BJ (cell line): ENCODE results near the gene SLC24A4. TPM values are rescaled to one million over a fixed set of nuclear protein-coding genes. Genes with fewer than 3 reads are reported as not detected.

ENCODE experiments used
- CTCF ChIA-PET: fragments of 350-600 bp; formaldehyde crosslinking; extraction: SDS; loops from one replicate; lab custom pipeline; 2021; ENCODE audit warnings: antibody characterized with exemption, inconsistent platforms; lab: Yijun Ruan, JAX
- POLR2A ChIA-PET: fragments of 300-600 bp; sonication (Branson Sonifier 250); formaldehyde crosslinking; extraction: SDS; loops from one replicate; lab custom pipeline; 2021; ENCODE audit warnings: antibody characterized with exemption; lab: Charles Lee
- DNase-seq: peaks from one replicate; pipeline ENCODE4 v3.0.0-alpha.2; 2011; ENCODE audit warnings: low read depth
- H3K27me3 ChIP-seq: 2 replicates; pipeline ENCODE4 v1.6.0; 2011; ENCODE audit warnings: low read length; ENCODE audit not compliant: control insufficient read depth, insufficient read depth
- H3K36me3 ChIP-seq: 2 replicates; pipeline ENCODE4 v1.5.1; 2011; ENCODE audit warnings: low read length; ENCODE audit not compliant: control insufficient read depth, insufficient read depth
- H3K4me3 ChIP-seq: 2 replicates; pipeline ENCODE4 v1.5.1; 2011; ENCODE audit warnings: low read depth, mild to moderate bottlenecking, control low read depth, low read length
- polyA plus RNA-seq: library from polyadenylated mRNA; depleted of rRNA; stranded (reverse); fragments of >200 nt; gene quantifications from 2 replicates; pipeline ENCODE4 v1.2.3, GENCODE V29; 2011
- TF ChIP-seq, protein P1 (sequence below): IDR thresholded peaks from 2 replicates; pipeline ENCODE4 v1.5.1; 2011; ENCODE audit warnings: low read depth, mild to moderate bottlenecking, control low read depth, inconsistent platforms, low read length, moderate library complexity; ENCODE audit not compliant: insufficient read depth

SLC24A4 gene
- polyA plus RNA-seq, 1 experiment: not detected

DNA sequence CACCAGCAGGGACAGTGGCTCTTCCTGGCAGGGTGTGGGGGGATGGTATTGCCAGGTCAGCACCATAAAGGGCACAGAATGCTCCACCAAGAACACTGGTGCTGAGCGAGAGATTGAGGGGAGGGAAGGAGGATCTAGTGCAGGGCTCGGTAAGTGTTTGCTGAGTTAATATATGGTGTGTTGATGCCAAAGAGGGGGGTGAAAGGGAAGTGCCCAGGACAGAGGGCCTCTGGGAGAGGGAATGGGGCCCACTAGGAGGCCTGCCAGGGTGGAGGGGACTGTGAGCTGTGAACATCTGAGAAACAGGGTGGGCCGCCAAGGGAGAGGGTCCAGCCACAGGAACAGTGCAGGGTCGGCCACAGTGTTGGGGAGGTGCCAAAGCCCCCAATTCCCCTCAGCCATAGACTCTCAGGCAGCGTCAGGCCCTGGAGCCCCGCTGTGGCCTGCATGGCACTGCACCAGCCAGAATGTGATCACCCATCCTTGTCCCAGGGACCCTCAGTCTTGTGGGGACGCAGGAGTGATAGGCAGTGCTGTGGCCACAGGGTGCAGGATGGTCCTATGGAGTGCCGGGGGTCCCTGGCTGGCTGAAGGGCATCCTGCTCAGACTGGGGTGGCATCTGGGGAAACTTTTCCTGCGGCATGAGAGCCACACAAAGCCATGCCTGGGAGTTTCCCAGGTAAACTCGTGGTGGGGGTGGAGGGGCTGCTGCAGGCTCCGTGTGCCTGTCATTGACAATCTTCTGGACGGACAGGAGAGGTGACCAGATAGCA lies 202.5 kb downstream of the SLC24A4 start:
- H3K27me3 ChIP-seq: no peaks in the 10 kb centered on the region
- DNase-seq: no peak
- H3K4me3 ChIP-seq: no peak overlapping the region
- CTCF ChIA-PET: interaction anchor here (0.6 to 1.3 kb wide), 2 partner anchors 9 to 388 kb away, joined by 4 to 5 read pairs; no protein-coding TSS in a partner anchor
- POLR2A ChIA-PET: no interaction called here
- TF ChIP-seq, protein P1, sequence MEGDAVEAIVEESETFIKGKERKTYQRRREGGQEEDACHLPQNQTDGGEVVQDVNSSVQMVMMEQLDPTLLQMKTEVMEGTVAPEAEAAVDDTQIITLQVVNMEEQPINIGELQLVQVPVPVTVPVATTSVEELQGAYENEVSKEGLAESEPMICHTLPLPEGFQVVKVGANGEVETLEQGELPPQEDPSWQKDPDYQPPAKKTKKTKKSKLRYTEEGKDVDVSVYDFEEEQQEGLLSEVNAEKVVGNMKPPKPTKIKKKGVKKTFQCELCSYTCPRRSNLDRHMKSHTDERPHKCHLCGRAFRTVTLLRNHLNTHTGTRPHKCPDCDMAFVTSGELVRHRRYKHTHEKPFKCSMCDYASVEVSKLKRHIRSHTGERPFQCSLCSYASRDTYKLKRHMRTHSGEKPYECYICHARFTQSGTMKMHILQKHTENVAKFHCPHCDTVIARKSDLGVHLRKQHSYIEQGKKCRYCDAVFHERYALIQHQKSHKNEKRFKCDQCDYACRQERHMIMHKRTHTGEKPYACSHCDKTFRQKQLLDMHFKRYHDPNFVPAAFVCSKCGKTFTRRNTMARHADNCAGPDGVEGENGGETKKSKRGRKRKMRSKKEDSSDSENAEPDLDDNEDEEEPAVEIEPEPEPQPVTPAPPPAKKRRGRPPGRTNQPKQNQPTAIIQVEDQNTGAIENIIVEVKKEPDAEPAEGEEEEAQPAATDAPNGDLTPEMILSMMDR: no peak
- no peaks in the 10 kb centered on the region; the same call in 1 of the 2 replicates for H3K36me3 ChIP-seq

DNA sequence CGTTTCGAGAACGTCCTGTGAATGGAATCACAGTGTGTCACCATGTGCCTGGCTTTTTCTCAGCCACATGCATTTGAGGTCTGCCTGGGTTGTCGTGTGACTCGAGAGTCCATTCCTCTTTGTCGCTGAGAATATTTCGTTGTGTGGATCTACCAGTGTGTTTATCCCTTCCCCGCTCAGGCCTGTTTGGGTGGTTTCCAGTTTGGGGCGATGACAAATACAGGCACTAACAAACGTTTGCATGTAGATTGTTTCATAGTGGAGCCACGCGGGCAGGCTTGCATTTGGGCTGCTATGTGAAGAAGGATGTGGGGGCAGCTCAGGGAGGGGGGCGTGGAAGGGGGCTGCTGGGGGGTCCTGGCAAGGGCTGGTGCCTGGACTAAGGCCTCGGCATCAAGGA lies 204.8 kb downstream of the SLC24A4 start:
- H3K36me3 ChIP-seq: peaks cover 1% of the 10 kb centered on the region
- TF ChIP-seq, protein P1: no peak
- no peaks in the 10 kb centered on the region for H3K27me3 ChIP-seq
- no peak overlapping the region for H3K4me3 ChIP-seq
- DNase-seq: no peak
- ChIA-PET CTCF (no interaction called here), POLR2A (no interaction called here)

DNA sequence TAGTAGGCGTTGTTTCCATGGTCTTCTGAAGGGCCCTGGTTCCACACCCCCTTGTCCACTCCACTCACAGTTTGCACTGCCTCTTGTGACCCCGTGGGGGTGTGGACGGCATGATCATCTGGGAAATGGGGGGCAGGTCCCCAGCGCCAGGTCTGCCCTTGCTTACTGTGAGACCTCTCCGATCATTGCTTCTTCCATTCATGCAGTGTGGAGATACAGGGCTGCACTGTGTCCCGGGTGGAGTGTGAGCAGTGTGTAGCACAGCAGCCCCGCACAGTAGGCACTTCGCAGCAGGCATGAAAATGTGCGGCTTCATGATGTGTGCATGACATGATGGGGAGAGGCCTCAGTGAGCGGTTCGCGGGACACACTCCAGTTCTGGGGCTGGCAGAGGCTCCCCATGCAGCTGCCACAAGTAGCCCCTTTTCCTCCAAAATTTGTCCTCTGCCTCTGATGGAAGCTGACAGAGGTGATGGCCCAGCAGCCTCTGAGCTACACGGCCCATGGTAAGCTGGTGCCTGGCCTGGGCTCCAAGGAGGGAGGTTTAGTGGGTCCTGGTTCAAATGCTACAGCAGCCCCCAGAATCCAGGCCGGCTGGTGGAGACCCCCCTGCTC lies 205.6 kb downstream of the SLC24A4 start:
- TF ChIP-seq, protein P1: no peak
- no peaks in the 10 kb centered on the region for H3K27me3 ChIP-seq
- no peak for DNase-seq
- ChIA-PET CTCF (interaction anchor here (0.7 kb wide), 1 partner anchor 12 kb away, joined by 3 read pairs; no protein-coding TSS in a partner anchor), POLR2A (interaction anchor here (0.6 kb wide), 1 partner anchor 36 kb away, joined by 3 read pairs; no protein-coding TSS in a partner anchor)
- peaks cover 1% of the 10 kb centered on the region for H3K36me3 ChIP-seq
- no peak overlapping the region for H3K4me3 ChIP-seq

DNA sequence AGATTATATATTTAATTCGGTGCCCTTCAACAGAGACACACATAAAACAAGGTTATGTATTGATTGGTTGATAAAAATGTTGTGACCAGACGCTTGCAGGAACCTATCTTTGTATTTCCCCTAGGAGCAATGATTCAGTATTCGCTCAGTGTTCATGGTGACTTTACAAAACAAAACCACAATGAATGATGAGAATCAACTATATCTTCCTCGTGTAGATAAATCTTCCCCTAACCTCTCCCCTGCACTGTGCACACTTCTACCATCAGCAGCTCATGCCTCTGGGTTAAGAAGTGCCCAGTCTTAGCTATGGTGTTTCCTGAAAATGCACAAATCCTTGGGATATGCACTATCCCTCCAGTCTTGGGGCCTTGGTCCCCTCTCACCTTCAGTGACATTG lies 206.9 kb downstream of the SLC24A4 start:
- Histone ChIP-seq H3K27me3 (no peaks in the 10 kb centered on the region), H3K4me3 (no peak overlapping the region), H3K36me3 (peaks cover 1% of the 10 kb centered on the region)
- TF ChIP-seq, protein P1: no peak
- DNase-seq: no peak
- POLR2A ChIA-PET: no interaction called here
- CTCF ChIA-PET: interaction anchor here (0.5 kb wide), 1 partner anchor 54 kb away, joined by 3 read pairs; no protein-coding TSS in a partner anchor
